PC-3 (cell line): ENCODE results near the gene MRPL14. TPM values are rescaled to one million over a fixed set of nuclear protein-coding genes. Genes with fewer than 3 reads are reported as not detected.
"Not testable (repeated sequence)": the region's sequence is repeated elsewhere in the genome, so short reads cannot be mapped to it uniquely, and the experiment has no call there.

Experiments used
- ATAC-seq: fragments of 200-7000 bp; cut with Tn5 transposase; 2 replicates; pipeline ENCODE4 v1.9.1; 2020; ENCODE audit warnings: mild to moderate bottlenecking, moderate library complexity
- BruUV-seq: library from RNA; stranded (reverse); fragments of 400-500 nt; replicated peaks from 2 replicates; lab custom pipeline; 2021; lab: Mats Ljungman, UMichigan
- CTCF ChIA-PET: fragments of 300-600 bp; sonication (Branson Sonifier 250); formaldehyde crosslinking; loops from one replicate; lab custom pipeline; 2022; ENCODE audit warnings: antibody characterized with exemption; lab: Charles Lee
- POLR2A ChIA-PET: fragments of 300-600 bp; sonication (Branson Sonifier 250); formaldehyde crosslinking; loops from one replicate; lab custom pipeline; 2022; ENCODE audit warnings: antibody characterized with exemption; ENCODE audit not compliant: unreplicated experiment; lab: Charles Lee
- DNase-seq: peaks from one replicate; pipeline ENCODE4 v3.0.0-alpha.2; 2015
- H2AFZ ChIP-seq: fragments of 300-600 bp; sonication (generic); 2 replicates; pipeline ENCODE4 v1.6.0; 2016; ENCODE audit warnings: antibody characterized with exemption, low read length
- H3F3A ChIP-seq: fragments of 300-600 bp; sonication (generic); one replicate; pipeline ENCODE4 v1.6.0; 2017; ENCODE audit warnings: antibody characterized with exemption, low read length, control low read depth, mild to moderate bottlenecking; ENCODE audit not compliant: unreplicated experiment
- H3K27ac ChIP-seq: fragments of 300-600 bp; sonication (generic); 2 replicates; pipeline ENCODE4 v1.5.1; 2016; ENCODE audit warnings: mild to moderate bottlenecking, low read length
- H3K27me3 ChIP-seq: fragments of 300-600 bp; sonication (generic); 2 replicates; pipeline ENCODE4 v1.6.1; 2016; ENCODE audit warnings: low read length, mixed read lengths
- H3K36me3 ChIP-seq: fragments of 300-600 bp; sonication (generic); 2 replicates; pipeline ENCODE4 v1.6.1; 2016; ENCODE audit warnings: low read depth, mixed run types, low read length, mixed read lengths
- H3K4me1 ChIP-seq: fragments of 300-600 bp; sonication (generic); 2 replicates; pipeline ENCODE4 v1.5.1; 2016; ENCODE audit warnings: low read length; ENCODE audit not compliant: insufficient read depth
- H3K4me2 ChIP-seq: fragments of 300-600 bp; sonication (generic); 2 replicates; pipeline ENCODE4 v1.6.0; 2016; ENCODE audit warnings: low read length
- H3K4me3 ChIP-seq: fragments of 300-600 bp; sonication (generic); 2 replicates; pipeline ENCODE4 v1.5.1; 2016; ENCODE audit warnings: mild to moderate bottlenecking, low read length, mixed read lengths
- H3K79me2 ChIP-seq: fragments of 300-600 bp; sonication (generic); 2 replicates; pipeline ENCODE4 v1.6.1; 2017; ENCODE audit warnings: low read length, mixed read lengths
- H3K9ac ChIP-seq: fragments of 300-600 bp; sonication (generic); 2 replicates; pipeline ENCODE4 v1.6.0; 2016; ENCODE audit warnings: mild to moderate bottlenecking, low read length
- H3K9me2 ChIP-seq: fragments of 300-600 bp; sonication (generic); replicated peaks from 2 replicates; pipeline ENCODE4 v1.6.1; 2016; ENCODE audit warnings: mixed run types, low read length, mixed read lengths
- H3K9me3 ChIP-seq: fragments of 300-600 bp; sonication (generic); 2 replicates; pipeline ENCODE4 v1.6.1; 2016; ENCODE audit warnings: low read length, mixed read lengths
- H4K20me1 ChIP-seq: fragments of 300-600 bp; sonication (generic); 2 replicates; pipeline ENCODE4 v1.6.1; 2016; ENCODE audit warnings: low read length, mixed read lengths
- EZH2 ChIP-seq: fragments of 300-600 bp; sonication (generic); IDR thresholded peaks from one replicate; pipeline ENCODE4 v1.6.1; 2017; ENCODE audit warnings: antibody characterized with exemption, mild to moderate bottlenecking, low read length; ENCODE audit not compliant: unreplicated experiment
- EZH2phosphoT487 ChIP-seq: fragments of 300-600 bp; sonication (generic); IDR thresholded peaks from 2 replicates; pipeline ENCODE4 v1.6.1; 2018; ENCODE audit warnings: mild to moderate bottlenecking, antibody characterized with exemption, low read length, borderline replicate concordance
- intact Hi-C: fragments of 100-400 bp; cut with micrococcal nuclease; formaldehyde crosslinking; loops from 2 replicates; pipeline ENCODE4 v1.9.0; 2023
- total RNA-seq: library from RNA; depleted of rRNA; stranded (reverse); fragments of >200 nt; gene quantifications from 2 replicates; pipeline ENCODE4 v1.2.3, GENCODE V29; 2014
- TF ChIP-seq, protein P1 (sequence below): fragments of 300-600 bp; sonication (generic); conservative IDR thresholded peaks from 2 replicates; pipeline ENCODE4 v1.5.1; 2017; ENCODE audit warnings: antibody characterized with exemption, low read depth, mild to moderate bottlenecking, low read length

MRPL14 gene
- total RNA-seq, 1 experiment from 2014 or later = 192 TPM

DNA sequence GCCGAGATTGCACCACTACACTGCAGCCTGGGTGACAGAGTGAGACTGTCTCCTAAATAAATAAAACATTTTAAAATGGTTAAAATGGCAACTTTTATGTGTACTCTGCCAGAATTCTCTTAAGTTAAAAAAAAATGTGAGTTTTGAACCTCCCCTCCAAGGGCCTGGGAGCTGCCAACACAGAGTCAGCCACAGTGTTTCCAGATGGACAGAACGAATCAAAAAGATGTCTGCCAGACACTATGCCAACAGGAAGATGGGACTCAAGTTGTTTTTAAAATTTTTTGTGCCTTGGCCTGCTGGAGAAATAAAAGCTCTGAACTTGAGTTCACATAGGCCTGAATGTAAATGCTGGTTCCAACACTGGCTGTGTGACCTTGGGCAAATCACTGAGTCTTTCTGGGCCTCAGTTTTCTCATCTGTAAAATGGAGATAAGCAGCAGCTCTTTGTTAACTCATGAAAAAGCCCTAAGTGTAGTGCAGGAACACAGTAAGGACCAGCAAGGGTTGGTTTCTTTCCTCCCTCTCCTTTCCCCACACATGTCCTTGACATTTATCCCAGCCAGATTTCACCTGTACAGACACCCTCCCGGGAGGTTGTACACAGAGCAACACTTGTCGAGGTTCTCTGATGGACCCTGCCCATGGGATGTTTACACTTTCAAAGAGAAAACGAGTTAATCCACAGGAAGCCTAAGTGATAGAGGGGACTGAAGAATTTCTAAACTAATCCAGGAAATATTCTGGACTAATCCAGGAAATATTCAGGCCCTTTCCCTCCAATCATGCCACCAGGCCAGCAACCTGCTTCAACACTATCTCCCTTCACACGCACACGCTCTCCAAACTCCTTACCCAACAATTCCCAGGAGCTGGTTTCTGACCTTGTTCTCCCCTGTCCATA lies 35.0 kb downstream of the MRPL14 start:
- no TSS peak for BruUV-seq
- POLR2A ChIA-PET = no interaction called here

DNA sequence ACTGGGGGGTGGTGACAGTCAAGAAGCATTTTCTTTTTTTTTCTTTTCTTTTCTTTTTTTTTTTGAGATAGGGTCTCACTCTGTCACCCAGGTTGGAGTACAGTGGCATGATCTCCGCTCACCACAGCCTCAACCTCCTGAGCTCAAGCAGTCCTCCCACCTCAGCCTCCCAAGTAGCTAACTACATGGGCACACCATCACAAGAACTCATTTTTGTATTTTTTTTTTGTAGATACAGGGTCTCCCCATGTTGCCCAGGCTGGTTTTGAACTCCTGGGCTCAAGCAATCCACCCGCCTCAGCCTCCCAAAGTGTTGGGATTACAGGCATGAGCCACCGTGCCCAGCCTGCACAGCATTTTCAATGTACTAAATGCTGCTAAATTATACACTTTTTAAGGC lies 35.9 kb downstream of the MRPL14 start:
- H3K9ac ChIP-seq, H3K9me2 ChIP-seq, H3K4me1 ChIP-seq, intact Hi-C loops, H3F3A ChIP-seq, H3K36me3 ChIP-seq, H3K27ac ChIP-seq, H3K79me2 ChIP-seq, H3K9me3 ChIP-seq, BruUV-seq, H3K4me3 ChIP-seq, ATAC-seq, H4K20me1 ChIP-seq, DNase-seq, H3K4me2 ChIP-seq, H3K27me3 ChIP-seq, CTCF ChIA-PET, POLR2A ChIA-PET, H2AFZ ChIP-seq: not testable (repeated sequence)

More for the DNA sequence above, 35.0 kb downstream of the MRPL14 start:
- TF ChIP-seq EZH2phosphoT487 = no peak
- TF ChIP-seq, protein P1, sequence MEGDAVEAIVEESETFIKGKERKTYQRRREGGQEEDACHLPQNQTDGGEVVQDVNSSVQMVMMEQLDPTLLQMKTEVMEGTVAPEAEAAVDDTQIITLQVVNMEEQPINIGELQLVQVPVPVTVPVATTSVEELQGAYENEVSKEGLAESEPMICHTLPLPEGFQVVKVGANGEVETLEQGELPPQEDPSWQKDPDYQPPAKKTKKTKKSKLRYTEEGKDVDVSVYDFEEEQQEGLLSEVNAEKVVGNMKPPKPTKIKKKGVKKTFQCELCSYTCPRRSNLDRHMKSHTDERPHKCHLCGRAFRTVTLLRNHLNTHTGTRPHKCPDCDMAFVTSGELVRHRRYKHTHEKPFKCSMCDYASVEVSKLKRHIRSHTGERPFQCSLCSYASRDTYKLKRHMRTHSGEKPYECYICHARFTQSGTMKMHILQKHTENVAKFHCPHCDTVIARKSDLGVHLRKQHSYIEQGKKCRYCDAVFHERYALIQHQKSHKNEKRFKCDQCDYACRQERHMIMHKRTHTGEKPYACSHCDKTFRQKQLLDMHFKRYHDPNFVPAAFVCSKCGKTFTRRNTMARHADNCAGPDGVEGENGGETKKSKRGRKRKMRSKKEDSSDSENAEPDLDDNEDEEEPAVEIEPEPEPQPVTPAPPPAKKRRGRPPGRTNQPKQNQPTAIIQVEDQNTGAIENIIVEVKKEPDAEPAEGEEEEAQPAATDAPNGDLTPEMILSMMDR = no peak
- TF ChIP-seq EZH2 = no peak
- no peak overlapping the region for H3K9ac ChIP-seq
- intact Hi-C loops = no loop called here
- peaks cover 3% of the 10 kb centered on the region; the same call in 1 of the 2 replicates for H3K36me3 ChIP-seq
- CTCF ChIA-PET = interaction anchor here (0.5 kb wide), 1 partner anchor 88 kb away, joined by 10 read pairs; no protein-coding TSS in a partner anchor
- H3K4me1 ChIP-seq = no peaks in the 10 kb centered on the region
- H3F3A ChIP-seq = no peaks in the 10 kb centered on the region
- H3K9me3 ChIP-seq = no peaks in the 10 kb centered on the region
- no peak overlapping the region for H3K27ac ChIP-seq
- no peaks in the 10 kb centered on the region for H3K27me3 ChIP-seq
- H3K4me2 ChIP-seq = no peak overlapping the region
- no peak for DNase-seq
- H3K79me2 ChIP-seq = no peaks in the 10 kb centered on the region
- no peak overlapping the region for H3K4me3 ChIP-seq
- ATAC-seq = no peak
- H3K9me2 ChIP-seq = no peaks in the 10 kb centered on the region
- H4K20me1 ChIP-seq = peaks cover 6% of the 10 kb centered on the region; the same call in 1 of the 2 replicates
- no peak overlapping the region for H2AFZ ChIP-seq

DNA sequence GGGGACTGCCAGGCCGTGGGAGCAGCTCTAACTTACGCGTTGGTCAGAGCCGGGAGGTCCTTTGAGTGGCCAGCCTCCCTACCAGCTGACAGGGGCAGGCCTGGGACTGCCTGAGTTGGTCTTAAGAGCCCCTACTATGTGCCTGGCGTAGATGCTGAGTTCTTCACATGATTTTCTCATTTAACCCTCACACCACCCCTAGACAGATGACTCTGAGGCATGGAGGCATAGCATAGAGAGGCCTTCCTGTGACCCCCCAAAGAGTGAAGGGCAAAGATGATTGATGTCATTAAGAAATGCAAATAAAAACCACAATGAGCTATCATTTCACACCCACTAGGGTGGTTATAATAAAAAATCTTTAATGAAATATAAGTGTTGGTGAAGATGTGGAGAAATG lies 36.8 kb downstream of the MRPL14 start:
- intact Hi-C loops = no loop called here
- H3K4me3 ChIP-seq = no peak overlapping the region
- no peak for DNase-seq
- H3K9me2 ChIP-seq = no peaks in the 10 kb centered on the region
- H3K36me3 ChIP-seq = peaks cover 3% of the 10 kb centered on the region; the same call in 1 of the 2 replicates
- H3K27ac ChIP-seq = no peak overlapping the region
- H3F3A ChIP-seq = no peaks in the 10 kb centered on the region
- BruUV-seq = no TSS peak
- TF ChIP-seq EZH2phosphoT487 (no peak), EZH2 (no peak)
- TF ChIP-seq, protein P1 = no peak
- H4K20me1 ChIP-seq = no peaks in the 10 kb centered on the region
- ATAC-seq = no peak
- POLR2A ChIA-PET = no interaction called here
- H3K4me2 ChIP-seq = no peak overlapping the region
- H3K9ac ChIP-seq = no peak overlapping the region
- CTCF ChIA-PET = no interaction called here
- no peaks in the 10 kb centered on the region for H3K79me2 ChIP-seq
- H3K27me3 ChIP-seq = no peaks in the 10 kb centered on the region
- no peaks in the 10 kb centered on the region for H3K9me3 ChIP-seq
- no peak overlapping the region for H2AFZ ChIP-seq
- H3K4me1 ChIP-seq = no peaks in the 10 kb centered on the region
